A673 (cell line): Measurements from ENCODE around the gene SUPT7L. TPM values are rescaled to one million over a fixed set of nuclear protein-coding genes. Genes with fewer than 3 reads are reported as not detected.
"Not testable (repeated sequence)": the region's sequence is repeated elsewhere in the genome, so short reads cannot be mapped to it uniquely, and the experiment has no call there.

Experiments used
- BruUV-seq: library from RNA; stranded (reverse); fragments of 400-500 nt; replicated peaks from 2 replicates; lab custom pipeline; 2021; lab: Mats Ljungman, UMichigan
- CTCF ChIA-PET: fragments of 300-600 bp; sonication (Branson Sonifier 250); formaldehyde crosslinking; loops from one replicate; lab custom pipeline; 2022; ENCODE audit warnings: antibody characterized with exemption; lab: Charles Lee
- POLR2A ChIA-PET: fragments of 300-600 bp; sonication (Branson Sonifier 250); formaldehyde crosslinking; loops from one replicate; lab custom pipeline; 2022; ENCODE audit warnings: antibody characterized with exemption; ENCODE audit not compliant: low non-redundant PET; lab: Charles Lee
- DNase-seq: peaks from one replicate; pipeline ENCODE4 v3.0.0-alpha.2; 2015; ENCODE audit warnings: low spot score
- H3K27ac ChIP-seq: fragments of 200-600 bp; sonication (generic); 2 replicates; pipeline ENCODE4 v1.5.1; 2016; ENCODE audit warnings: mixed run types, low read depth, mild to moderate bottlenecking, mixed read lengths, antibody characterized with exemption, low read length; ENCODE audit not compliant: poor library complexity, severe bottlenecking
- H3K27me3 ChIP-seq: fragments of 200-600 bp; sonication (generic); replicated peaks from 2 replicates; pipeline ENCODE4 v1.6.1; 2017; ENCODE audit warnings: mixed run types, low read depth, mild to moderate bottlenecking, mixed read lengths, antibody characterized with exemption, low read length; ENCODE audit not compliant: insufficient read depth, poor library complexity
- H3K36me3 ChIP-seq: fragments of 200-600 bp; sonication (generic); 2 replicates; pipeline ENCODE4 v1.6.1; 2016; ENCODE audit warnings: mixed run types, mild to moderate bottlenecking, mixed read lengths, antibody characterized with exemption, low read length; ENCODE audit not compliant: insufficient read depth, poor library complexity, severe bottlenecking
- H3K4me1 ChIP-seq: fragments of 200-600 bp; sonication (generic); 2 replicates; pipeline ENCODE4 v1.6.1; 2017; ENCODE audit warnings: mixed run types, mild to moderate bottlenecking, mixed read lengths, antibody characterized with exemption, low read length; ENCODE audit not compliant: insufficient read depth, poor library complexity, severe bottlenecking
- H3K4me3 ChIP-seq: fragments of 200-600 bp; sonication (generic); 2 replicates; pipeline ENCODE4 v1.5.1; 2016; ENCODE audit warnings: low read depth, mixed run types, mild to moderate bottlenecking, mixed read lengths, low read length; ENCODE audit not compliant: poor library complexity, severe bottlenecking
- H3K9me3 ChIP-seq: fragments of 200-600 bp; sonication (generic); 2 replicates; pipeline ENCODE4 v1.6.1; 2016; ENCODE audit warnings: mixed run types, low read depth, mild to moderate bottlenecking, mixed read lengths, antibody characterized with exemption, low read length; ENCODE audit not compliant: poor library complexity, severe bottlenecking
- CTCF ChIP-seq: fragments of 300-800, 200-600 bp; sonication (generic); conservative IDR thresholded peaks from 2 replicates; pipeline ENCODE4 v1.5.1; 2017; ENCODE audit warnings: low read depth, mild to moderate bottlenecking, antibody characterized with exemption, low read length, moderate library complexity, mixed read lengths
- EZH2 ChIP-seq: fragments of 200-600 bp; sonication (generic); IDR thresholded peaks from 2 replicates; pipeline ENCODE4 v1.6.1; 2017; ENCODE audit warnings: borderline replicate concordance, low read depth, mild to moderate bottlenecking, mixed read lengths, antibody characterized with exemption, low read length; ENCODE audit not compliant: poor library complexity, severe bottlenecking
- intact Hi-C: fragments of 100-400 bp; cut with micrococcal nuclease; formaldehyde crosslinking; loops from one replicate; pipeline ENCODE4 v1.10.0; 2022; ENCODE audit not compliant: unreplicated experiment
- total RNA-seq: library from RNA; stranded (reverse); gene quantifications from 2 replicates; pipeline ENCODE4 v1.2.3, GENCODE V29; 2021

Gene SUPT7L
- total RNA-seq, 1 experiment from 2014 or later: 33.1 TPM

GRCh38 chr2:27628767-27629709 is 34.4 kb downstream of the SUPT7L start, which contains the start of the genes CCDC121 and GPN1:
Gene CCDC121 (minus strand): TSS chr2:27629012. CDS start chr2:27627799, 1,213 bp downstream.
Gene GPN1 (plus strand): TSS chr2:27629050. CDS start chr2:27629059, 9 bp downstream.
- TF ChIP-seq EZH2 (no peak), CTCF (no peak)
- DNase-seq: peak; percentile 95
- POLR2A ChIA-PET: interaction anchor here (0.6 kb wide), 1 partner anchor 415 kb away, joined by 3 read pairs; no protein-coding TSS in a partner anchor
- intact Hi-C loops: no loop called here
- H3K4me3 ChIP-seq: peak within 1 kb of the TSS; percentile 79
- H3K27ac ChIP-seq: peak within 1 kb of the TSS; percentile 84
- no peaks in the 10 kb centered on the region for H3K27me3 ChIP-seq
- peaks cover 8% of the 10 kb centered on the region for H3K4me1 ChIP-seq
- no peaks in the 10 kb centered on the region for H3K9me3 ChIP-seq
- H3K36me3 ChIP-seq: peaks cover 24% of the 10 kb centered on the region
- CTCF ChIA-PET: no interaction called here
- BruUV-seq: TSS peak; percentile 66

DNA sequence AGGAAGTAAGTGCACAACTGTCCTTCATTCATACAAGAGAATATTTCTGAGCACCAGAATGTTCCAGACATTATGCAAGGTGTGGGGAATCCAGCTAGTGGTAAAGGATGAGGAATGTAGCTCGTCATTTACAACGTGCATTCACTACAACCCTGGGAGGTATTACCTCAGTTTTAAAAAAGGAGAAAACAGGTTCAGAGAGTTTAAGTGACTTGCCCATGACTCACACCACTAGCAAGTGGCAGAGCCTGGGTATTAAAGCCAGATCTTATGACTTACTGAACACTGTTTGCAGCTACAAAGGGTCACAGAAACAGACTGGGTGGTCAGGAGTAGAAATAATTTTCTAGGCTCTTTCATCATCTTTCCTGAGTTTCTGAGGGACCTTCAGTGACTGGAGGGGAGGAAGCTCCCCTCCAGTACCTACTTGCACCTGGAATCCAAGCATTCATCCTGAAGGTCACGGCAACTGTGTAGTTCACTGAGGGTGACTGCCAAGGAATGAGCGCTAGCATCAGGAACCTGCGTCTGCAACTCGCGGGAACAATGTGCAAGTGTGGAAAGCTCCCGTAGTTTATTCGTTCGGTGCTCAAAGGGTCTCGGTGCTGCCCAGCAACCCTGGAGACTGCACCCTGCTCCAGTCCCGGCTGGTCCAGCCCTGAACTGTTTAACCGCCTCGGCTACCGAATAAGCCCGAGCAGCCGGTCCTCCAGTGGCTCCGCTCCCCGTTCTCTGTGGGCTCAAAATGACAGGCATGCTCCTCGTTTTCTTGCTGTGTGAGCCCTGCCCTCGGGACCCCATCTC is 35.2 kb downstream of the SUPT7L start:
- Histone ChIP-seq H3K9me3 (no peaks in the 10 kb centered on the region), H3K4me1 (peaks cover 8% of the 10 kb centered on the region), H3K4me3 (peak overlapping the region; percentile 79), H3K27me3 (no peaks in the 10 kb centered on the region), H3K36me3 (peaks cover 27% of the 10 kb centered on the region), H3K27ac (peak overlapping the region; percentile 84)
- no TSS peak for BruUV-seq
- intact Hi-C loops: no loop called here
- no peak for TF ChIP-seq EZH2
- DNase-seq: peak; percentile 7
- ChIA-PET POLR2A (no interaction called here), CTCF (no interaction called here)

DNA sequence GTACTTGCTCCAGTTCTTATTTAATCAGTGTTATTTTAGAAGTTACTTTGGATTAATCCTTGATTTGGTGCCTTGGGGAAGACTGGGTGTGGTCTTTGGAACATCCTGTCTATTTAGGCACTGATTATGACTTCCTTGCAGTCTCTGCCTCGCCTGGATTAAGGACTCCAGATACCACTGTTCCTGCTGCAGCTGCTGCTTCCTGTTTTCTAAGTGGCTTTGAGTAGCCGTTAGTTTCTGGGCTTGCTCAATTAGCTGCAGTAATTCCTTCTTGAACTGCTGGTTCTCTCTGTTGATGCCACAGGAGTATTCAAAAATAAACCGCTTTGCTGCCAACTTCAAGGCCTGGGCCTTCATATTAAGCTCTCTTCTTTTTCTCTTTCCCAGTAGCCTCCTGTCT is 36.5 kb downstream of the SUPT7L start:
- peak overlapping the region; percentile 48 for H3K27ac ChIP-seq
- intact Hi-C loops, H3K9me3 ChIP-seq, H3K4me3 ChIP-seq, CTCF ChIA-PET, POLR2A ChIA-PET, BruUV-seq, H3K27me3 ChIP-seq: not testable (repeated sequence)
- peaks cover 15% of the 10 kb centered on the region for H3K4me1 ChIP-seq
- peak; percentile 37 for DNase-seq
- peaks cover 26% of the 10 kb centered on the region for H3K36me3 ChIP-seq

GRCh38 chr2:27626323-27626722 is 37.1 kb downstream of the SUPT7L start:
- H3K4me1 ChIP-seq: peaks cover 15% of the 10 kb centered on the region
- peaks cover 26% of the 10 kb centered on the region for H3K36me3 ChIP-seq
- CTCF ChIA-PET, H3K4me3 ChIP-seq, DNase-seq, H3K27ac ChIP-seq, H3K27me3 ChIP-seq, POLR2A ChIA-PET, H3K9me3 ChIP-seq, intact Hi-C loops, BruUV-seq: not testable (repeated sequence)
